Endometrial microvascular endothelial cells (primary cell): ENCODE measurements around the gene FZR1. TPM values are rescaled to one million over a fixed set of nuclear protein-coding genes. Genes with fewer than 3 reads are reported as not detected.
"Not testable (repeated sequence)": the region's sequence is repeated elsewhere in the genome, so short reads cannot be mapped to it uniquely, and the experiment has no call there.

ENCODE experiments used
- in situ Hi-C: cut with HindIII; loops from 2 replicates; pipeline ENCODE4 v1.10.0; 2017; ENCODE audit warnings: low sequenced_read_pairs, low pct_unique_long_range_greater_than_20kb; ENCODE audit errors: inconsistent ontology term
- total RNA-seq: library from RNA; depleted of rRNA; stranded (reverse); fragments of >200 nt; gene quantifications from one replicate; pipeline ENCODE4 v1.2.3, GENCODE V29; 2015; ENCODE audit errors: inconsistent ontology term

Gene FZR1
- total RNA-seq, 1 donor from 2014 or later: 44.3 TPM

- in situ Hi-C loops: no loop called here
Observed at GRCh38 chr19:3492131-3492839, 13.8 kb upstream of the FZR1 start.

- in situ Hi-C loops: no loop called here
Observed at GRCh38 chr19:3492919-3493318, 13.2 kb upstream of the FZR1 start.

GRCh38 chr19:3493651-3494050 lies 12.5 kb upstream of the FZR1 start:
- in situ Hi-C loops: no loop called here

- in situ Hi-C loops: no loop called here
Observed at GRCh38 chr19:3494051-3494450, 12.1 kb upstream of the FZR1 start.

- in situ Hi-C loops: no loop called here
Observed at GRCh38 chr19:3494559-3494958, 11.6 kb upstream of the FZR1 start.

GRCh38 chr19:3496392-3497273 lies 9.5 kb upstream of the FZR1 start:
- in situ Hi-C loops: no loop called here

- in situ Hi-C loops: no loop called here
Observed at GRCh38 chr19:3497757-3498520, 8.2 kb upstream of the FZR1 start.

GRCh38 chr19:3499738-3500428 lies 6.2 kb upstream of the FZR1 start:
- in situ Hi-C loops: no loop called here

- in situ Hi-C loops: no loop called here
Observed at GRCh38 chr19:3500429-3501101, 5.5 kb upstream of the FZR1 start, which contains the start of gene DOHH. TSS of gene DOHH (minus strand) at chr19:3500674. CDS start at chr19:3496814, 3,860 bp downstream.

GRCh38 chr19:3501780-3502179 lies 4.3 kb upstream of the FZR1 start:
- in situ Hi-C loops: no loop called here

- in situ Hi-C loops: no loop called here
Observed at GRCh38 chr19:3503036-3503572, 3.0 kb upstream of the FZR1 start.

- in situ Hi-C loops: no loop called here
Observed at GRCh38 chr19:3504735-3505134, 1.4 kb upstream of the FZR1 start.

- in situ Hi-C loops: no loop called here
Observed at GRCh38 chr19:3506384-3507340, 551 bp downstream of the FZR1 start.

GRCh38 chr19:3507371-3508120 lies 1.4 kb downstream of the FZR1 start:
- in situ Hi-C loops: no loop called here

- in situ Hi-C loops: not testable (repeated sequence)
Observed at GRCh38 chr19:3508121-3508661, 2.1 kb downstream of the FZR1 start.
